H9 (cell line): ENCODE measurements around the gene INTS3. TPM values are rescaled to one million over a fixed set of nuclear protein-coding genes. Genes with fewer than 3 reads are reported as not detected.
A peak's percentile ranks its signal among the peaks of the same experiment; 100 is the strongest.

Experiments used
- DNase-seq: peaks from one replicate; pipeline ENCODE4 v3.0.0-alpha.2; 2017
- H2AFZ ChIP-seq: one replicate; pipeline ENCODE4 v1.6.1; 2013; ENCODE audit warnings: mild to moderate bottlenecking, low read length, control low read depth, moderate library complexity
- H2AK5ac ChIP-seq: 2 replicates; pipeline ENCODE4 v1.6.1; 2013; ENCODE audit warnings: low read length, control low read depth, mixed read lengths; ENCODE audit not compliant: insufficient read length
- H2BK120ac ChIP-seq: one replicate; pipeline ENCODE4 v1.6.1; 2013; ENCODE audit warnings: low read depth, mild to moderate bottlenecking, low read length, control low read depth, inconsistent platforms; ENCODE audit not compliant: poor library complexity, severe bottlenecking
- H2BK12ac ChIP-seq: 2 replicates; pipeline ENCODE4 v1.6.1; 2013; ENCODE audit warnings: low read length, control low read depth, mixed read lengths, low read depth; ENCODE audit not compliant: insufficient read length
- H2BK15ac ChIP-seq: 2 replicates; pipeline ENCODE4 v1.6.1; 2013; ENCODE audit warnings: low read depth, low read length, control low read depth
- H2BK20ac ChIP-seq: one replicate; pipeline ENCODE4 v1.6.1; 2013; ENCODE audit warnings: low read depth, mild to moderate bottlenecking, low read length, control low read depth, inconsistent platforms; ENCODE audit not compliant: poor library complexity, severe bottlenecking
- H2BK5ac ChIP-seq: 2 replicates; pipeline ENCODE4 v1.6.1; 2013; ENCODE audit warnings: low read length, control low read depth, mixed read lengths; ENCODE audit not compliant: insufficient read length
- H3K14ac ChIP-seq: 2 replicates; pipeline ENCODE4 v1.6.1; 2013; ENCODE audit warnings: low read length, control low read depth; ENCODE audit not compliant: insufficient read depth
- H3K18ac ChIP-seq: 2 replicates; pipeline ENCODE4 v1.6.1; 2013; ENCODE audit warnings: low read depth, mild to moderate bottlenecking, mixed read lengths, low read length, control low read depth; ENCODE audit not compliant: insufficient read length
- H3K23ac ChIP-seq: 2 replicates; pipeline ENCODE4 v1.6.1; 2013; ENCODE audit warnings: low read length, control low read depth, mixed read lengths, low read depth; ENCODE audit not compliant: insufficient read length
- H3K23me2 ChIP-seq: 2 replicates; pipeline ENCODE4 v1.6.1; 2013; ENCODE audit warnings: low read depth, mild to moderate bottlenecking, mixed read lengths, low read length, control low read depth; ENCODE audit not compliant: insufficient read length, poor library complexity, severe bottlenecking
- H3K27ac ChIP-seq: 2 replicates; pipeline ENCODE4 v1.5.1; 2013; ENCODE audit warnings: low read length, control low read depth, mixed read lengths, low read depth; ENCODE audit not compliant: insufficient read length
- H3K27me3 ChIP-seq: 2 replicates; pipeline ENCODE4 v1.6.1; 2013; ENCODE audit warnings: low read length, control low read depth, inconsistent platforms; ENCODE audit not compliant: insufficient read depth
- H3K4ac ChIP-seq: 2 replicates; pipeline ENCODE4 v1.6.1; 2013; ENCODE audit warnings: low read depth, mild to moderate bottlenecking, control low read depth, inconsistent platforms, low read length, moderate library complexity
- H3K4me1 ChIP-seq: 2 replicates; pipeline ENCODE4 v1.6.1; 2013; ENCODE audit warnings: low read length, control low read depth, inconsistent platforms; ENCODE audit not compliant: insufficient read depth
- H3K4me2 ChIP-seq: 2 replicates; pipeline ENCODE4 v1.6.1; 2013; ENCODE audit warnings: low read length, control low read depth, mixed read lengths; ENCODE audit not compliant: insufficient read length, insufficient read depth
- H3K56ac ChIP-seq: 2 replicates; pipeline ENCODE4 v1.6.1; 2013; ENCODE audit warnings: low read depth, mild to moderate bottlenecking, mixed read lengths, low read length, control low read depth; ENCODE audit not compliant: insufficient read length
- H3K79me1 ChIP-seq: 2 replicates; pipeline ENCODE4 v1.6.1; 2013; ENCODE audit warnings: low read depth, mild to moderate bottlenecking, moderate library complexity, low read length, control low read depth, inconsistent platforms; ENCODE audit not compliant: insufficient read depth, poor library complexity, severe bottlenecking
- H3K79me2 ChIP-seq: 2 replicates; pipeline ENCODE4 v1.6.1; 2013; ENCODE audit warnings: low read length, control low read depth, inconsistent platforms; ENCODE audit not compliant: insufficient read depth
- H3K9ac ChIP-seq: 2 replicates; pipeline ENCODE4 v1.6.1; 2013; ENCODE audit warnings: low read length, control low read depth, mixed read lengths; ENCODE audit not compliant: insufficient read length; ENCODE audit errors: extremely low read depth
- H3K9me3 ChIP-seq: one replicate; pipeline ENCODE4 v1.6.1; 2013; ENCODE audit warnings: low read depth, low read length, inconsistent platforms; ENCODE audit not compliant: control insufficient read depth
- H3T11ph ChIP-seq: one replicate; pipeline ENCODE4 v1.6.1; 2013; ENCODE audit warnings: mild to moderate bottlenecking, low read length, control low read depth, inconsistent platforms
- H4K20me1 ChIP-seq: one replicate; pipeline ENCODE4 v1.6.1; 2013; ENCODE audit not compliant: control insufficient read depth, insufficient read length, insufficient read depth
- H4K5ac ChIP-seq: 2 replicates; pipeline ENCODE4 v1.6.1; 2013; ENCODE audit warnings: low read depth, mild to moderate bottlenecking, mixed read lengths, low read length, control low read depth; ENCODE audit not compliant: insufficient read length
- H4K8ac ChIP-seq: replicated peaks from 2 replicates; pipeline ENCODE4 v1.6.1; 2013; ENCODE audit warnings: low read length, control low read depth, mixed read lengths, low read depth; ENCODE audit not compliant: insufficient read length
- H4K91ac ChIP-seq: 2 replicates; pipeline ENCODE4 v1.6.1; 2013; ENCODE audit warnings: low read depth, mild to moderate bottlenecking, moderate library complexity, mixed read lengths, low read length, control low read depth; ENCODE audit not compliant: insufficient read length
- H3K27ac Mint-ChIP-seq, 3 experiments: 2 replicates in 2 of 3; 3 replicates in 1 of 3; pipeline ENCODE4 v1.8.0; 2020 to 2021; ENCODE audit warnings: mixed read lengths in 3 of 3, mild to moderate bottlenecking in 1 of 3, moderate library complexity in 1 of 3
- H3K27me3 Mint-ChIP-seq: 2 replicates; pipeline ENCODE4 v1.8.0; 2021; ENCODE audit warnings: low read depth, mild to moderate bottlenecking, moderate library complexity, mixed read lengths
- H3K36me3 Mint-ChIP-seq, 3 experiments: 2 replicates in 2 of 3; 3 replicates in 1 of 3; pipeline ENCODE4 v1.8.0; 2020 to 2021; ENCODE audit warnings: low read depth in 3 of 3, mixed read lengths in 3 of 3; ENCODE audit not compliant: insufficient read depth in 1 of 3
- H3K4me1 Mint-ChIP-seq, 2 experiments: 2 replicates each; pipeline ENCODE4 v1.8.0; 2020; ENCODE audit warnings: mixed read lengths in 2 of 2
- H3K4me3 Mint-ChIP-seq, 2 experiments: 2 replicates in 1 of 2; 3 replicates in 1 of 2; pipeline ENCODE4 v1.8.0; 2020 to 2021; ENCODE audit warnings: mild to moderate bottlenecking in 2 of 2, mixed read lengths in 2 of 2, moderate library complexity in 1 of 2
- H3K9me3 Mint-ChIP-seq, 2 experiments: 2 replicates in 1 of 2; 3 replicates in 1 of 2; pipeline ENCODE4 v1.8.0; 2020; ENCODE audit warnings: mild to moderate bottlenecking in 2 of 2, mixed read lengths in 2 of 2, moderate library complexity in 1 of 2
- CTCF ChIP-seq: fragments of 200-600 bp; sonication (generic); conservative IDR thresholded peaks from 3 replicates; pipeline ENCODE4 v1.8.0; 2021; ENCODE audit warnings: antibody characterized with exemption, mild to moderate bottlenecking
- WGBS: extraction: QIAGEN DNeasy Blood & Tissue Kit; methylation state at CpG from one replicate; pipeline ENCODE4 v1.1.7; 2013; ENCODE audit warnings: missing lambda C conversion rate, low lambda C conversion rate, mixed read lengths; ENCODE audit not compliant: insufficient read length; ENCODE audit errors: extremely low coverage; 5-methylcytosine and 5-hydroxymethylcytosine counted together
- total RNA-seq: library from RNA; stranded (reverse); gene quantifications from 2 replicates; pipeline ENCODE4 v1.2.1, GENCODE V29; 2021

INTS3 gene
- total RNA-seq, 1 experiment from 2014 or later = 67.1 TPM

- Histone ChIP-seq H3K4me2 (no peak overlapping the region), H2BK120ac (no peak overlapping the region), H3K23ac (no peak overlapping the region), H3K23me2 (no peaks in the 10 kb centered on the region), H2BK5ac (no peak overlapping the region), H2BK15ac (no peak overlapping the region), H3K79me1 (no peaks in the 10 kb centered on the region), H3K18ac (no peak overlapping the region), H3K79me2 (no peaks in the 10 kb centered on the region), H3K27me3 (no peaks in the 10 kb centered on the region), H4K20me1 (no peaks in the 10 kb centered on the region), H3K56ac (no peak overlapping the region), H3T11ph (no peak overlapping the region), H4K91ac (no peak overlapping the region), H3K14ac (no peak overlapping the region), H2AK5ac (no peak overlapping the region), H4K8ac (no peak overlapping the region), H3K4me1 (no peaks in the 10 kb centered on the region), H4K5ac (no peak overlapping the region), H3K27ac (no peak overlapping the region), H2BK12ac (no peak overlapping the region), H3K9me3 (no peaks in the 10 kb centered on the region), H3K4ac (no peak overlapping the region), H2AFZ (no peak overlapping the region), H2BK20ac (no peak overlapping the region), H3K9ac (no peak overlapping the region)
- Mint-ChIP-seq H3K4me1 (peaks cover 9 to 11% of the 10 kb centered on the region in 2 experiments; a peak in 3 of 4 replicates), H3K27me3 (peaks cover 2% of the 10 kb centered on the region; the same call in 1 of the 2 replicates), H3K4me3 (no peak overlapping the region), H3K27ac (peak overlapping the region in 2 of 3 experiments; percentile 9 to 21; a peak in 2 of 7 replicates), H3K36me3 (peaks cover 11 to 37% (median 35%) of the 10 kb centered on the region in 3 experiments), H3K9me3 (no peaks in the 10 kb centered on the region)
- no peak for DNase-seq
- no CpG with 5 or more reads among the region's 5 CpGs for WGBS
- TF ChIP-seq CTCF = no peak
Measured at GRCh38 chr1:153805042-153805745, 77.3 kb downstream of the INTS3 start.
